HG02588 (cell line): ENCODE measurements around the gene ANKRD27.
A peak's percentile ranks its signal among the peaks of the same experiment; 100 is the strongest.
"Not testable (repeated sequence)": the region's sequence is repeated elsewhere in the genome, so short reads cannot be mapped to it uniquely, and the experiment has no call there.

Experiments
- ATAC-seq: cut with Tn5 transposase; IDR thresholded peaks from one replicate; pipeline ENCODE4 v1.9.1; 2021; ENCODE audit warnings: mild to moderate bottlenecking, moderate library complexity; ENCODE audit not compliant: unreplicated experiment

Gene ANKRD27

GRCh38 chr19:32674931-32675719, at the start of gene ANKRD27:
Gene ANKRD27 (minus strand): TSS chr19:32675180. CDS start chr19:32659015, 16,165 bp downstream.
- peak; percentile 95 for ATAC-seq

- ATAC-seq = no peak
These were observed 45.9 kb upstream of the ANKRD27 start for GRCh38 chr19:32720936-32721250.

DNA sequence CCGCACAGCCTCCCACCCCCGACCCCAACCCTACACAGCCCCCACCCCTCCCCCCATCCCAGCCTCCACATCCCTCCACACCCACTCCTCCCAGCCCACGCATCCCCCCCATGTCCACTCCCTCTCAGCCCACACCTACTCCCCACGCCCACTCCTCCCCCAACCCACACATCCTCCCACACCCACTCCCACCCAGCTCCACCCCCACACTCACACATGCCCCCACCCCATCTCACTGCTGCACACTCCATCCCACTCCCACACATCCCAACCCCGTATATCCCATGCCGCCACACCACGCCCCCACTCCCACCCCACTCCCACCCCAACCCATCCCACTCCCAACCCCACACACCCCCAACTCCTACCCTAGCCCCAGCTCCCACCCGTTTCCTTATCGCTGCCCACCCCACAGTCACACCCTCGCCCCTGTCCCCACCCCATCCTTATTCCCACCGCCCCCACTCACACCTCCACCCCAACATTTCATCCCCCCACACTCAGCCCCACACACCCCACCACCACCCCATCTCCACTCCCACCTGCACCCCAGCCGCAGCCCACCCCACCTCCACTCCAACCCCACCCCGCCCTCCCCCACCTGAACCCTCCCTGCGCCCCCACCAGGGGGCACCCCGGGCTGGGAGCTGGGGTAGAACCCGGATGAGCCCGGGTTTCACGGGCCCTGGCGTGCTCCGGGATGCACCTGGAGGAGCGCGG, 45.4 kb upstream of the ANKRD27 start:
- no peak for ATAC-seq

DNA sequence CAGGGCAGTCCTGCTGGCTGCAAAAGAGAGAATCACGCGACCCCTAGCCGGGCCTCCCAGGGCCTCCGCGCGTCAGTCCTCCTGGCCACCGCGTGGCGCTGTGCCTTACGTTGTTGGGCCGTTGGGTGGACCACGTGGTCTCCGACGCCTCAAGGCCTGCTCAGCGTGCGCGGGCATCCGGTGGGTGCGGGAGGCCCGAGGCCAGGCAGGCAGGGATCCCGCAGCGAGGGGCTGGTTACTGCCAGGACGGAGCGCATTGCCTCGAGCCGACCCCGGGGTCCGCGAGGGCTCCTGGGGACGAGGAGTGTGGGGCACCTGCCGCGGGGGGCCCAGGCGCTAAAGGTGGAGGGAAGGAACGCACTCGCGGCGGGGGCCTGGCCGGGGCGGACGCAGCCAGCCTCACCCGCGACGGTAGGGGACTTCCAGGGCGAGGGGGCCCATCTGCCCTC, 44.7 kb upstream of the ANKRD27 start, which contains the start of gene TDRD12:
TSS of gene TDRD12 (plus strand) at position 157 of the 449 bp plus-strand sequence. CDS start 306 bp downstream, outside the sequence.
- no peak for ATAC-seq

DNA sequence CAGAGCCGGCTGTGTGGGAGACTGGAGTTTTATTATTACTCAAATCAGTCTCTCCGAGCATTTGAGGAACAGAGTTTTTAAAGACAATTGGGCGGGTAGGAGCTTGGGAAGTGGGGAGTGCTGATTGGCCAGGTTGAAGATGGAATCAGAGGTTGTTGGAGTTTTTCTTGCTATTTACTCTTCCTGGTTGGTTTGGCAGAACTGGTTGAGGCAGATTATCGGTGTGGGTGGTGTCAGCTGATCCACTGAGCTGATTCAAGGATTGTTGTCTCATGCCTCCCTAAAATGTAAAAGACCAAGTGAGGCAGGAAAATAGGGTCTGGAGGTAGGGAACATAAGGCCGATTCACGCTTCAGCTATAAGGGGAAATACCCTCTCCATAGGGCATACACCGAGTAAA, 43.3 kb upstream of the ANKRD27 start:
- ATAC-seq = no peak

GRCh38 chr19:32717496-32717895, 42.5 kb upstream of the ANKRD27 start:
- ATAC-seq = no peak

- not testable (repeated sequence) for ATAC-seq
These were observed 41.2 kb upstream of the ANKRD27 start for GRCh38 chr19:32716203-32716602.

GRCh38 chr19:32711747-32712146, 36.8 kb upstream of the ANKRD27 start:
- no peak for ATAC-seq

DNA sequence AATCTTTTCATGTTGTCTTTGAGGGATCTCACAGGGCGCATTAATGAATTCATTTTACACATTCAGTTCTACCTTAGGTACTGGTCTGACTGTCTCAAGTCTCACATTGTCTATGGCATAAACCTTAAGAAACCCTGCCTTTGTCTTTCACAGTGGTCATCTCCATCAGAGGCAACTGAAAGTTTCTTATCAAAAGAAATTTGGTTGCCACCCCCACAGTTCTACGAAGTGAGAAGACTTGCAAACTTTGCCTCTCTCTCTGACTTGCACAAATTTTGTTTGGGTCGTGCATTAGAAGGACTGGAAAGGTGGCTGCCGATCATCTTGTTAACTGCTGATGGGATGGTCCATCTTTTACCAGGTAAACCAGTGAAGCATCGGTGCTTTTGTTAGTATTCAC, 34.1 kb upstream of the ANKRD27 start:
- ATAC-seq = no peak

DNA sequence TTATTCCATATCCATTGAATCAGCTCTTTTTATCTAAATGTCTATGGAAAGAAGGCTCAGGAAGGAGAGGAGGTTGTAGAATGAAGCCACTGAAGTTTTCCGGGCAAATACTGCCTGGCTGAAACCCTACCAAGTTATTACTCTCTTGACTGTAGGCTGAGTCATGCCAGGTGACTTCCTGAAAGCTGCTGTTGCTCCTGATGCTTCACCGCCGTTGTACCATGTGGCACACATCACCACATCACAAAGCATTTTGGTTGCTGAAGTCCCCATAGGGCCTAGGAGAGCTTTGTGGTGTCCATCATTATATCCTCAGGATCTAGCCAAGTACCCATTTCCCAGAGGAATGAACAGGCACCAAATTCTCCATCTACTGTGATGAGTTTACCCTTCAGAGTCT, 33.5 kb upstream of the ANKRD27 start:
- ATAC-seq = no peak

DNA sequence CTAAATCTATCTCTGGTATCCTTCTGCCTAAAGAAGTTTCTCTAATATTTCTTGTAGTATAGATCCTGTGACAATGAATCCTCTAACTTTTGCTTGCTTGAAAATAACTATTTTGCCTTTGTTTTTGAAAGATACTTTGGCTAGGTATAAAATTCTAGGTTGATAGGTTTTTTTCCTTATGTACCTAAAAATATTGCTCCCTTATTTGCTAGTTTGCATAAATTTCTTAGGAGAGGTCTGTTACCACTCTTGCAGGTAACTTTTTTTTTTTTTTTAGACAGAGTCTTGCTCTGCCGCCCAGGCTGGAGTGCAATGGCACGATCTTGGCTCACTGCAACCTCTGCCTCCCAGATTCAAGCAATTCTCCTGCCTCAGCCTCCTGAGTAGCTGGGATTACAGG, 29.0 kb upstream of the ANKRD27 start:
- not testable (repeated sequence) for ATAC-seq

- no peak for ATAC-seq
These were observed 27.0 kb upstream of the ANKRD27 start for GRCh38 chr19:32702010-32702409.

- ATAC-seq = not testable (repeated sequence)
These were observed 25.1 kb upstream of the ANKRD27 start for GRCh38 chr19:32700129-32700528.

GRCh38 chr19:32696771-32697170, 21.8 kb upstream of the ANKRD27 start:
- ATAC-seq = not testable (repeated sequence)

GRCh38 chr19:32695506-32695905, 20.5 kb upstream of the ANKRD27 start:
- not testable (repeated sequence) for ATAC-seq

DNA sequence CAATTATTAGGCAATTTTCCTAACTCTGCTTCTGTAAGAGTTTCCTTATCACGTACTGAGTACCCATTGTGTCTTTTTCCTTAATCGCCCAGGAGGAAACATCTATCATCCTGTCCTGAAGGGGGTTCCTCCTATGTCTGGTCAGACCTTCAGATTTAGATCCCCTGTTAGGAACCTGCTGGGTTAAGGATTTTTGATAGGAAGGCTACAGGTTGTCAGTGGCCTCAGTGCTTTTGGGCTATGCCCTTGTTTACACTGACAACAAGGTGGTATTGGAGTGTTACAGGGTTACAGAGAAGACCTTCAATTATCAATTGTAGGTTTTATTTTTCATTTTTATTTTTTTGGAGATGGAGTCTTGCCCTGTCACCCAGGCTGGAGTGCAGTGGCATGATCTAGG, 19.9 kb upstream of the ANKRD27 start:
- ATAC-seq = not testable (repeated sequence)

DNA sequence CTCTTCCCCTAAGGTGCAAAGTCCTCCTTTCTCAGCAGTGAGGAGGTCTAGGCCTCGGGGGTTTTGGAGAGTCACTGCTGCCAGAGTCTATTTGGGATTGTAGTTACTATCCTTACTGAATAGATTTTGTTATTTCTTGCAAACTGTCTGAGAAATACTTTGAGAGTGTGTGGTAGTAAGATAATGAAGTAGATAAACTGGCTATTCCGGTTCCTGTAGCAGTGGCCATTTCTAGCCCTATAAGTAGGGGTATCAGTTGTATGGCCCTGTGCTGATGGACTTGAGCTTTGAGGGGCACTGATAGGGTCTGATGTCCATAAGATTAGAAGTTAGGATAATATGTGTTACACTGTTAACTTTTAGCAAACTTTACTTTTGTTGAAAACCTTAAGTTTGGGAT, 19.3 kb upstream of the ANKRD27 start:
- not testable (repeated sequence) for ATAC-seq

DNA sequence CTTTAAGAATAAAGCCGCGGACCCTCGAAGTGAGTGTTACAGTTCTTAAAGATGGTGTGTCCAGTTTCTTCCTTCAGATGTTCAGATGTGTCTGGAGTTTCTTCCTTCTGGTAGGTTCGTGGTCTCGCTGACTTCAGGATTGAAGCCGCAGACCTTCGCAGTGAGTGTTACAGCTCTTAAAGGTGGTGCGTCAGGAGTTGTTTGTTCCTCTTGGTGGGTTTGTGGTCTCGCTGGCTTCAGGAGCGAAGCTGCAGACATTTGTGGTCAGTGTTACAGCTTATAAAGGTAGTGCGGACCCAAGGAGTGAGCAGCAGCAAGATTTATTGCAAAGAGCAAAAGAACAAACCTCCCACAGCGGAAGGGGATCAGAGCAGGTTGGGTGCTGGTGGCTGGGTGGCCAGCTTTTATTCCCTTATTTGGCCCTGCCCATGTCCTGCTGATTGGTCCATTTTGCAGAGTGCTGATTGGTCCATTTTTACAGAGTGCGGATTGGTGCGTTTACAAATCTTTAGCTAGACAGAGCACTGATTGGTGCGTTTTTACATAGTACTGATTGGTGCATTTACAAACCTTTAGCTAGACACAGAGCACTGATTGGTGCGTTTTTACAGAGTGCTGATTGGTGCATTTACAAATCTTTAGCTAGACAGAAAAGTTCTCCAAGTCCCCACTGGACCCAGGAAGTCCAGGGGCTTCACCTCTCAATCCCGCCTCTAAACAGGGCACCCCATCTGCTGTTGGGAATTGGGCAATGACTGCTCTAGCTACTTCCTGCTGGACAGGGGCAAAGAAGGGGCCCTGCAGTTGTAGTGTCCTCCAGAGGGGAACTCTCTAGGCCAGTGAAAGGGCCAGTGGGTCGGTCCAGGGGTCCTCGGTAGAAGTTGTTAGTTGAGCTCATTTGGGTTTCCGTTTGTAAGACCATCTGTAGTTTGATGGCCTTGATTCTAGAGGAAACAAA, 18.4 kb upstream of the ANKRD27 start:
- ATAC-seq = not testable (repeated sequence)

DNA sequence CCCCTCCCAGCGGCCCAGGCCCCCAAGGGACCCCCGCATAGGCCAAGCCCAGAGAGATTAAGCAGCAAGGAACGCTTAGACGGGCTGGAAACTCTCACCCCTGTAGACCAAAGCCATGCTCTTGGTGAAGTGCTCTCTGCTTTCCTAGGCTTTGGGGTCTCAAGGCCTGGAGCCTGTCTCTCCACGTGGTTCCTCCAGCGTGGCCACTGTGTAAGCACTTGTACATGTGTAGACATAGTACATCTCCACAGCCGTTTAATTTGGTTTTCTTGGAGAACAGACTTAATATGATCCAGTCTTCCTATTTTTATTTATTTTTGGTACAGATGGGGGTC, 17.7 kb upstream of the ANKRD27 start:
- ATAC-seq = no peak

- ATAC-seq = peak; percentile 69
These were observed 17.2 kb upstream of the ANKRD27 start for GRCh38 chr19:32691952-32692726.
